Measurements from ENCODE around the gene MEI1.

- no peak for TF ChIP-seq EP300 (IDR thresholded peaks at IDR 0.05; ENCODE audit: borderline replicate concordance)
- no peak for TF ChIP-seq CREB1 (IDR thresholded peaks at IDR 0.05; ENCODE audit: low read depth)
- no peak for TF ChIP-seq REST (IDR thresholded peaks at IDR 0.05; ENCODE audit: low read depth)
- TF ChIP-seq CEBPB (IDR thresholded peaks at IDR 0.05), result no peak
- no peak for TF ChIP-seq YY1 (IDR thresholded peaks at IDR 0.05; ENCODE audit: low read depth)
Observed at GRCh38 chr22:41664490-41664889, 34.8 kb upstream of the MEI1 start.

All from Ishikawa (cell line).